ENCODE results near the gene PPP6C.

The PPP6C gene

GRCh38 chr9:125103770-125104460 is 85.7 kb downstream of the PPP6C start:
- no peak for DNase-seq
- no peak for TF ChIP-seq GATA1 (IDR thresholded peaks at IDR 0.05; ENCODE audit: low read depth, low read length)
- TF ChIP-seq POLR2A (IDR thresholded peaks at IDR 0.05; ENCODE audit: low read length), result no peak

GRCh38 chr9:125103021-125103420 is 86.6 kb downstream of the PPP6C start:
- no peak for DNase-seq
- TF ChIP-seq POLR2A (IDR thresholded peaks at IDR 0.05; ENCODE audit: low read length), result no peak
- no peak for TF ChIP-seq GATA1 (IDR thresholded peaks at IDR 0.05; ENCODE audit: low read depth, low read length)

DNA sequence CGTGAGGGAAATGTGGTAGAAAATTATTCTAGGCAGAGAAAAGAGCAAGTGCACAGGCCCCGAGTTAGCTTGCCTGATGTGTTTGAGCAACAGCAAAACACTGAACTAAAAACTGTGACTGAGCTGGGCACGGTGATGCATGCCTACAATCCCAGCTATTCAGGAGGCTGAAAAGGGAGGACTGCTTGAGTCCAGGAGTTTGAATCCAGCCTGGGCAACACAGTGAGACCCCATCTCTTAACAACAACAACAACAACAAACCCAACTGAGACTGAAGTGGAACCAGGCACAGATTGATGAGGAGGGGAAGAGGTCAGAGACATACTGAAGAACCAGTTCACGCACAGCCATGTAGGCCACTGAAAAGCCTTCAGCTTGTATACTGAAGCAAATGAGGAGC is 88.8 kb downstream of the PPP6C start:
- DNase-seq, result no peak
- TF ChIP-seq POLR2A (IDR thresholded peaks at IDR 0.05; ENCODE audit: low read length), result no peak
- no peak for TF ChIP-seq GATA1 (IDR thresholded peaks at IDR 0.05; ENCODE audit: low read depth, low read length)

- no peak for TF ChIP-seq GATA1 (IDR thresholded peaks at IDR 0.05; ENCODE audit: low read depth, low read length)
- no peak for TF ChIP-seq POLR2A (IDR thresholded peaks at IDR 0.05; ENCODE audit: low read length)
- DNase-seq, result no peak
Measured at GRCh38 chr9:125099816-125100215, 89.8 kb downstream of the PPP6C start.

Measured in erythroblast (primary cell).